NCI-H510A treated with DMSO at 0.1 percent for 48 hours (cell line): ENCODE data around the gene CITED1.

Experiments
- DNase-seq: peaks from one replicate; lab custom pipeline; 2025; lab: John Stamatoyannopoulos, UW

Gene CITED1

GRCh38 chrX:72308566-72309296 lies 3.0 kb upstream of the CITED1 start:
- DNase-seq = peak; percentile 48

GRCh38 chrX:72308209-72308565 lies 2.5 kb upstream of the CITED1 start:
- no peak for DNase-seq

- no peak for DNase-seq
Observed at GRCh38 chrX:72307646-72308051, 1.9 kb upstream of the CITED1 start.

GRCh38 chrX:72306851-72307645 lies 1.3 kb upstream of the CITED1 start:
- peak; percentile 35 for DNase-seq

- DNase-seq = no peak
Observed at GRCh38 chrX:72306085-72306801, 529 bp upstream of the CITED1 start.

GRCh38 chrX:72304877-72305276 lies 837 bp downstream of the CITED1 start:
- DNase-seq = no peak

GRCh38 chrX:72301781-72302180 lies 3.9 kb downstream of the CITED1 start:
- DNase-seq = no peak

- DNase-seq = no peak
Observed at GRCh38 chrX:72299891-72300630, 5.7 kb downstream of the CITED1 start.

GRCh38 chrX:72297953-72298730 lies 7.6 kb downstream of the CITED1 start:
- DNase-seq = no peak

- no peak for DNase-seq
Observed at GRCh38 chrX:72296991-72297390, 8.7 kb downstream of the CITED1 start.

- no peak for DNase-seq
Observed at GRCh38 chrX:72295745-72296144, 10.0 kb downstream of the CITED1 start.

GRCh38 chrX:72294497-72294896 lies 11.2 kb downstream of the CITED1 start:
- DNase-seq = no peak

- no peak for DNase-seq
Observed at GRCh38 chrX:72282302-72282701, 23.4 kb downstream of the CITED1 start.

GRCh38 chrX:72280321-72280845 lies 25.3 kb downstream of the CITED1 start:
- DNase-seq = no peak

- DNase-seq = no peak
Observed at GRCh38 chrX:72276478-72276953, 29.2 kb downstream of the CITED1 start.

- no peak for DNase-seq
Observed at GRCh38 chrX:72274526-72274925, 31.2 kb downstream of the CITED1 start.

- no peak for DNase-seq
Observed at GRCh38 chrX:72273718-72274117, 32.0 kb downstream of the CITED1 start.

GRCh38 chrX:72272868-72273267 lies 32.8 kb downstream of the CITED1 start:
- DNase-seq = no peak

- DNase-seq = no peak
Observed at GRCh38 chrX:72271812-72272211, 33.9 kb downstream of the CITED1 start.

GRCh38 chrX:72271091-72271788 lies 34.5 kb downstream of the CITED1 start:
- DNase-seq = no peak
